Muscle of arm (tissue), 12 donors: ENCODE measurements around the gene WFS1. TPM values are rescaled to one million over a fixed set of nuclear protein-coding genes. Genes with fewer than 3 reads are reported as not detected.

ENCODE experiments used
- DNase-seq: peaks from one replicate; pipeline ENCODE4 v3.0.0-alpha.2; 2013
- polyA plus RNA-seq, 12 donors: library from polyadenylated mRNA; unstranded; fragments of 120-200 nt; gene quantifications; one replicate each; pipeline ENCODE4 v1.2.1, GENCODE V29; 2013; ENCODE audit not compliant: insufficient read length in 12 of 12

Gene WFS1
- polyA plus RNA-seq, 12 donors = 15.4 to 31.7 (median 19.8) TPM; not detected in 1

GRCh38 chr4:6296026-6296425 lies 26.4 kb downstream of the WFS1 start:
- no peak for DNase-seq

- DNase-seq = no peak
Observed at GRCh38 chr4:6297266-6297815, 27.7 kb downstream of the WFS1 start.

GRCh38 chr4:6298035-6298434 lies 28.4 kb downstream of the WFS1 start:
- DNase-seq = no peak

DNA sequence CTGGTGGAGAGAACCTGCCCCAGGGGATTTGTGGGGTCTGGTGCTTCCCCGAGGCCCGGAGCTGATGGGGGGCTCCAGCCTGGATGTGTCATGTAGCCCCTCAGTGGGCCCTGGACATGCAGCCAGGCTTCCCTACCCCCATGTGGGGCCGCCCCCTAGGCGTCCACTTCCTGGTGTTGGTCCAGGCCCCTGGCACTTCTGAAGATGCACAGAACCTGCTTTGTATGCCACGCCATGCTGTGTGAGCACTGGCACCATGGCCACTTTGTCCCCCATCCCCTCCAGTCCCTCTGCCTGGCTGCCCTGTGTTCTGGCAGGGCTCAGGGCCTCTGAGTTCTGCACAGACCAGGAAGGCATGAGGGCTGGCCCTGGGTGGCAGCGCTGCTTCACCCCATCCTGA lies 29.2 kb downstream of the WFS1 start:
- no peak for DNase-seq

GRCh38 chr4:6299875-6300274 lies 30.2 kb downstream of the WFS1 start:
- DNase-seq = no peak

- no peak for DNase-seq
Observed at GRCh38 chr4:6300359-6300758, 30.7 kb downstream of the WFS1 start.

- no peak for DNase-seq
Observed at GRCh38 chr4:6301051-6301731, 31.5 kb downstream of the WFS1 start.

DNA sequence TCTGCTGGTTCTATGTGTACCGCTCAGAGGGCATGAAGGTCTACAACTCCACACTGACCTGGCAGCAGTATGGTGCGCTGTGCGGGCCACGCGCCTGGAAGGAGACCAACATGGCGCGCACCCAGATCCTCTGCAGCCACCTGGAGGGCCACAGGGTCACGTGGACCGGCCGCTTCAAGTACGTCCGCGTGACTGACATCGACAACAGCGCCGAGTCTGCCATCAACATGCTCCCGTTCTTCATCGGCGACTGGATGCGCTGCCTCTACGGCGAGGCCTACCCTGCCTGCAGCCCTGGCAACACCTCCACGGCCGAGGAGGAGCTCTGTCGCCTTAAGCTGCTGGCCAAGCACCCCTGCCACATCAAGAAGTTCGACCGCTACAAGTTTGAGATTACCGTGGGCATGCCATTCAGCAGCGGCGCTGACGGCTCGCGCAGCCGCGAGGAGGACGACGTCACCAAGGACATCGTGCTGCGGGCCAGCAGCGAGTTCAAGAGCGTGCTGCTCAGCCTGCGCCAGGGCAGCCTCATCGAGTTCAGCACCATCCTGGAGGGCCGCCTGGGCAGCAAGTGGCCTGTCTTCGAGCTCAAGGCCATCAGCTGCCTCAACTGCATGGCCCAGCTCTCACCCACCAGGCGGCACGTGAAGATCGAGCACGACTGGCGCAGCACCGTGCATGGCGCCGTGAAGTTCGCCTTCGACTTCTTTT lies 32.2 kb downstream of the WFS1 start:
- no peak for DNase-seq

DNA sequence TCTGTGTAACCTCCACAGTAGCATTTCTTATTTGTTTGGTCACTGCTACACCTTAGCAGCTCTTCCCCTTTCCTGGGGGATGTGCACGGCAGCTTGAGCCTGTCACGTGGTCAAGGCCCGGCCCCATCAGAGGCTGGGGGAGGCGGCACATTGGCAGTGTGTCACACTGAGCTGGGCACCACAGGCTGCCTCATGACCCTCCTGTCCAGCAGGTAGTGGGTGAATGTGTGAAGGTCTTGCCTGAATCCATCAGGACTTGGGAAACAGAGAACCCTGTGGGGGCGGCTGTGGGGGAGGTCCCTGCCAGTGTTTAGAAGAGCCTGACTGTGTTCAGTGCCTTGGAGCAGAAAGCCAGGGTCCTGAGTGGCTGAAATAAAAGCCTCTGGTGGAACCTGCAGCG lies 33.2 kb downstream of the WFS1 start:
- DNase-seq = no peak

- no peak for DNase-seq
Observed at GRCh38 chr4:6303943-6304342, 34.3 kb downstream of the WFS1 start.

- DNase-seq = no peak
Observed at GRCh38 chr4:6306299-6306698, 36.6 kb downstream of the WFS1 start.

DNA sequence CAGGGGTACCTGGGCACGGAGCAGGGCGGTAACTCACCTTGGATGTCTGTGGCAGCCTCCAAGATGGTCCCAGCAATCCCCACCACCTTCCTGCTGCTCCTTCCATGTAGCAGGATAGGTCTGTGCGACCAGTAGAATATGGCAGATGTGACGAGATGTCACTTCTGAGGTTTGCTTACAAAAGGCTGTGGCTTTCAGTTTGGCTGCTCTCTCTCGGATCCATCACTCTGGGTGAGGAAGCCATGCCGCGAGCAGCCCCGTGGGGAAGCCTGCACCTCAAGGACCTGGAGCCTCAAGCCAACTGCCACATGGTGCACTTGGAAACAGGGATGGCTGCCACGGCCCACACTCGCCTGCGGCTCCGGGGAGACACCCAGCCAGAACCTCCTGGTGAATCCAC lies 37.6 kb downstream of the WFS1 start:
- no peak for DNase-seq

- no peak for DNase-seq
Observed at GRCh38 chr4:6307891-6308290, 38.2 kb downstream of the WFS1 start.

DNA sequence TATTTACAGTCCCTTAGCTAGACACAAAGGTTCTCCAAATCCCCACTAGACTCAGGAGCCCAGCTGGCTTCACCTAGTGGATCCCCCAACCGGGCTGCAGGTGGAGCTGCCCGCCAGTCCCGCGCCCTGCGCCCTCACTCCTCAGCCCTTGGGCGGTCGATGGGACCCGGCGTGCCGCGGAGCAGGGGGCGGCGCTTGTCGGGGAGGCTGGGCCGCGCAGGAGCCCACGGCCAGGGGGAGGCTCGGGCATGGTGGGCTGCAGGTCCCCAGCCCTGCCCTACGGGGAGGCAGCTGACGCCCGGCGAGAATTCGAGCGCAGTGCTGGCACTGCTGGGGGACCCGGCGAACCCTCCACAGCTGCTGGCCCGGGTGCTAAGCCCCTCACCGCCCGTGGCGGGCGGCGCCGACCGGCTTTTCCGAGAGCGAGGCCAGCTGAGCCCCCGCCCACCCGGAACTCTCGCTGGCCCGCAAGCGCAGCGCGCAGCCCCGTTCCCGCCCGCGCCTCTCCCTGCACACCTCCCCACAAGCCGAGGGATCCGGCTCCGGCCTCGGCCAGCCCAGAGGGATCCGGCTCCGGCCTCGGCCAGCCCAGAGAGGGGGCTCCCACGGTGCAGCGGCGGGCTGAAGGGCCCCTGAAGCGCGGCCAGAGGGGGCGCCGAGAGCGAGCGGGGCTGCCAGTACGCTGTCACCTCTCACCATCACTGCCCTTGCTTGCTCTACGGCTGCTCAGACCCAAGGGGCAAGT lies 39.4 kb downstream of the WFS1 start:
- peak; percentile 45 for DNase-seq

- no peak for DNase-seq
Observed at GRCh38 chr4:6309777-6310176, 40.1 kb downstream of the WFS1 start.

DNA sequence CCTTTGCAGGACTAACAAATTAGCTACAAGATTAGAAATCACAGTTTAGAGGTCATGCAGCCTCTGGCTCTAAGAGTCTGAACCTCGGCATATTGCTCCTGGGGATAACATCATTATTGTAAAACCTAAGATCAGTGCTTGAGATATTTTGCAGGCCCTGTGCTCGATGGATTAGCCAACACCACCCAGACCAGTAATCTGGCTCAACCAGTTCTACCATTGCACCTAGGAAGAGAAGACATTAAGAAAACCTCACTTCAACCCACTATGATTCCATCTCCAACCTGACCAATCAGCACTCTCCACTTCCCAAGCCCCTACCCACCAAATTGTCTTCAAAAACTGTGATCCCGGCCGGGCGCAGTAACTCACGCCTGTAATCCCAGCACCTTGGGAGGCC lies 43.6 kb downstream of the WFS1 start:
- DNase-seq = no peak

GRCh38 chr4:6316461-6317003 lies 46.9 kb downstream of the WFS1 start:
- no peak for DNase-seq

DNA sequence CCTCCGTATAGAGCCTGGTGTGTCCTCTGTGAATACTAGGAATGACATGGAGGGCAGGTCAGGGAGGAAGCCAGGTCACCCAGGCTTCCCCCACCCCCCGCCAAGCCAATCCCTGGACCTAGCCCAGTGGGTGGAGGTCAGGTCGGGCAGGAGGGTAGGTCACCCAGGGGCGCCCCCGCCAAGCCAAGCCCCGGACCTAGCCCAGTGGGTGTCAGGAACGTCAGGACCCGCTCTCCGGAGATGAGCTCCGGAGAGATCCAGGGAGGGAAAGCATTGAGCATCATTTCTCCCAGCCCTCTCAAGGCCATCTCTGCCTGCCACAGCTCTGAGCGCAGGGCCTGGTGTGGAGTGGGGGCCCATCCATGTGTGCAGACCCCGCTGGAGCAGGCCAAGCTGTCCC lies 48.6 kb downstream of the WFS1 start:
- no peak for DNase-seq

- no peak for DNase-seq
Observed at GRCh38 chr4:6319530-6320150, 50.0 kb downstream of the WFS1 start.

GRCh38 chr4:6320663-6321062 lies 51.0 kb downstream of the WFS1 start:
- no peak for DNase-seq

- no peak for DNase-seq
Observed at GRCh38 chr4:6321361-6321760, 51.7 kb downstream of the WFS1 start.
